ENCODE results near the gene BCL7A. TPM values are rescaled to one million over a fixed set of nuclear protein-coding genes. Genes with fewer than 3 reads are reported as not detected.

The BCL7A gene
- total and polyA plus RNA-seq, 9 of the 15 experiments (the other 6 are each of a cell fraction or from before 2014, with no cell fraction given), result 0.25 to 21.9 (median 14.9) TPM

DNA sequence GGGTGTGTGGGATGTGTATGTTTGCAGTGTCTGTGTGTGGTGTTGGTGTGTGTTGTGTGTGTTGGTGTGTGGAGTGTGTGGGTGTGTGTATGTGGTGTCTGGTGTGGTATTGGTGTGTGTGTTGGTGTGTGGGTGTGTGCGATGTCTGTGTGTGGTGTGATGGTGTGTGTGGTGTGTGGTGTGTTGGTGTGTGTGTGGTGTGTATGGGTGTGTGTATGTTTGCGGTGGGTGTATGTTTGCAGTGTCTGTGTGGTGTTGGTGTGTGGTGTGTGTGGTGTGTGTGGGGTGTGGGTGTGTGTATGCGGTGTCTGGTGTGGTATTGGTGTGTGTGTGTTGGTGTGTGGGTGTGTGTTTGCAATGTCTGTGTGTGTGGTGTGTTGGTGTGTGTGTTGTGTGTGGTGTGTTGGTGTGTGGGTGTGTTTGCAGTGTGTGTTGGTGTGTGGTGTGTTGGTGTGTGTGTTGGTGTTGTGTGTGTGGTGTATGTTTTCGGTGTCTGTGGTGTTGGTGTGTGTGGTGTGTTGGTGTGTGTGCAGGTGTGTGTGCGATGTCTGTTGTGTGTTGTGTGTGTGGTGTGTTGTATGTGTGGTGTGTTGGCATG is 72.6 kb downstream of the BCL7A start:
- peak overlapping the region; percentile 40; the same call in 2 of the 3 replicates for H3K27ac ChIP-seq (ENCODE audit: extremely low read depth, low read depth, low read length)
- H3K9ac ChIP-seq (ENCODE audit: insufficient read depth in 1 of 2, low read depth in 2 of 2, low read length in 2 of 2), result peak overlapping the region in 1 of 2 experiments; percentile 8; a peak in 1 of 4 replicates
- peaks cover 98% of the 10 kb centered on the region for H3K79me2 ChIP-seq (ENCODE audit: control insufficient read depth, insufficient read depth, low read length)
- ChIA-PET CTCF (ENCODE audit: low intra/inter-chr PET ratio) (no interaction called here), POLR2A (no interaction called here)
- WGBS (ENCODE audit: insufficient coverage, low coverage, missing lambda C conversion rate), result 93% methylated on average over 4 of the region's 5 CpGs
- no peaks in the 10 kb centered on the region for H3K27me3 ChIP-seq (ENCODE audit: control insufficient read depth in 2 of 2, insufficient read depth in 2 of 2, low read length in 2 of 2)
- peaks cover 16% of the 10 kb centered on the region for H3K9me1 ChIP-seq (ENCODE audit: control insufficient read depth, insufficient read depth, low read length)
- in situ Hi-C loops (cut with MboI) (no loop called here), intact Hi-C loops (cut with micrococcal nuclease) (no loop called here)
- no peak for FAIRE-seq
- no peak for ATAC-seq
- no peak overlapping the region for H2AFZ ChIP-seq (ENCODE audit: low read depth, low read length)
- peaks cover 10% of the 10 kb centered on the region; the same call in 1 of the 2 replicates for H4K20me1 ChIP-seq (replicated peaks; ENCODE audit: control insufficient read depth, insufficient read depth, low read length)
- H3K36me3 ChIP-seq (ENCODE audit: control insufficient read depth, insufficient read depth, low read length), result peaks cover 62% of the 10 kb centered on the region
- H3K4me1 ChIP-seq (replicated peaks in 1 of 2; ENCODE audit: control insufficient read depth in 2 of 2, insufficient read depth in 2 of 2, low read length in 2 of 2), result peaks cover 56 to 76% of the 10 kb centered on the region in 2 experiments
- no peaks in the 10 kb centered on the region for H3K9me3 ChIP-seq (replicated peaks; ENCODE audit: control insufficient read depth, insufficient read depth, low read depth, low read length)
- peak overlapping the region; percentile 45 for H3K4me2 ChIP-seq (ENCODE audit: insufficient read depth, low read length)
- no peak for DNase-seq (ENCODE audit: extremely low read depth in 1 of 4, low spot score in 3 of 4)
- H3K4me3 ChIP-seq, result no peak overlapping the region
- no TSS peak for BruUV-seq (replicated peaks)
- TF ChIP-seq, protein P1, sequence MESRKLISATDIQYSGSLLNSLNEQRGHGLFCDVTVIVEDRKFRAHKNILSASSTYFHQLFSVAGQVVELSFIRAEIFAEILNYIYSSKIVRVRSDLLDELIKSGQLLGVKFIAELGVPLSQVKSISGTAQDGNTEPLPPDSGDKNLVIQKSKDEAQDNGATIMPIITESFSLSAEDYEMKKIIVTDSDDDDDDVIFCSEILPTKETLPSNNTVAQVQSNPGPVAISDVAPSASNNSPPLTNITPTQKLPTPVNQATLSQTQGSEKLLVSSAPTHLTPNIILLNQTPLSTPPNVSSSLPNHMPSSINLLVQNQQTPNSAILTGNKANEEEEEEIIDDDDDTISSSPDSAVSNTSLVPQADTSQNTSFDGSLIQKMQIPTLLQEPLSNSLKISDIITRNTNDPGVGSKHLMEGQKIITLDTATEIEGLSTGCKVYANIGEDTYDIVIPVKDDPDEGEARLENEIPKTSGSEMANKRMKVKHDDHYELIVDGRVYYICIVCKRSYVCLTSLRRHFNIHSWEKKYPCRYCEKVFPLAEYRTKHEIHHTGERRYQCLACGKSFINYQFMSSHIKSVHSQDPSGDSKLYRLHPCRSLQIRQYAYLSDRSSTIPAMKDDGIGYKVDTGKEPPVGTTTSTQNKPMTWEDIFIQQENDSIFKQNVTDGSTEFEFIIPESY (CRISPR knock-in tag; IDR thresholded peaks at IDR 0.05), result no peak
- TF ChIP-seq HDAC6 (IDR thresholded peaks at IDR 0.05; ENCODE audit: low read depth, low read length) (peak; percentile 83), SAFB (IDR thresholded peaks at IDR 0.05; ENCODE audit: borderline replicate concordance, low read depth, low read length) (no peak), BRCA1 (IDR thresholded peaks at IDR 0.05) (no peak), BRCA1 (CRISPR knock-in tag; IDR thresholded peaks at IDR 0.05) (no peak), POLR2A (conservative IDR thresholded peaks at IDR 0.05) (0 out of 2 replicates have a peak, but pooled peaks have one; percentile 25), HLTF (IDR thresholded peaks at IDR 0.05) (peak; percentile 2; the same call in 1 of the 2 replicates), EGR1 (conservative IDR thresholded peaks at IDR 0.05) (peak; percentile 16; the same call in 1 of the 2 replicates), ZBTB8A (IDR thresholded peaks at IDR 0.05; ENCODE audit: partially characterized antibody) (no peak), TRIM24 (IDR thresholded peaks at IDR 0.05) (peak; percentile 5 to 49; a peak in 1 of 4 replicates), TOE1 (IDR thresholded peaks at IDR 0.05; ENCODE audit: borderline replicate concordance) (no peak), TOE1 (CRISPR knock-in tag; IDR thresholded peaks at IDR 0.05; ENCODE audit: borderline replicate concordance, low read depth) (no peak), SRSF7 (optimal IDR thresholded peaks at IDR 0.05; ENCODE audit: low read depth, low read length) (no peak), FOXK2 (conservative IDR thresholded peaks at IDR 0.05 in 1 of 2, IDR thresholded peaks at IDR 0.05 in 1 of 2; ENCODE audit: low read depth in 2 of 2) (0 out of 4 replicates have a peak, but pooled peaks of 1 of the 2 experiments have one; percentile 28), ATF7 (IDR thresholded peaks at IDR 0.05) (no peak), MCM5 (IDR thresholded peaks at IDR 0.05; ENCODE audit: low read depth) (no peak), CBFA2T3 (IDR thresholded peaks at IDR 0.05) (peak; percentile 2; the same call in 1 of the 2 replicates), ARHGAP35 (IDR thresholded peaks at IDR 0.05; ENCODE audit: partially characterized antibody) (peak; percentile 55), ZBTB17 (CRISPR knock-in tag; IDR thresholded peaks at IDR 0.05) (no peak), ZNF133 (CRISPR knock-in tag; IDR thresholded peaks at IDR 0.05) (no peak), SUPT5H (IDR thresholded peaks at IDR 0.05) (no peak), XRCC5 (IDR thresholded peaks at IDR 0.05; ENCODE audit: low read depth, low read length) (0 out of 2 replicates have a peak, but pooled peaks have one; percentile 7), CREM (IDR thresholded peaks at IDR 0.05; ENCODE audit: low read depth) (no peak)
- TF ChIP-seq, protein P2, sequence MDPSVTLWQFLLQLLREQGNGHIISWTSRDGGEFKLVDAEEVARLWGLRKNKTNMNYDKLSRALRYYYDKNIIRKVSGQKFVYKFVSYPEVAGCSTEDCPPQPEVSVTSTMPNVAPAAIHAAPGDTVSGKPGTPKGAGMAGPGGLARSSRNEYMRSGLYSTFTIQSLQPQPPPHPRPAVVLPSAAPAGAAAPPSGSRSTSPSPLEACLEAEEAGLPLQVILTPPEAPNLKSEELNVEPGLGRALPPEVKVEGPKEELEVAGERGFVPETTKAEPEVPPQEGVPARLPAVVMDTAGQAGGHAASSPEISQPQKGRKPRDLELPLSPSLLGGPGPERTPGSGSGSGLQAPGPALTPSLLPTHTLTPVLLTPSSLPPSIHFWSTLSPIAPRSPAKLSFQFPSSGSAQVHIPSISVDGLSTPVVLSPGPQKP (CRISPR knock-in tag; IDR thresholded peaks at IDR 0.05), result no peak
